Activated CD8-positive, alpha-beta T cell treated with anti-CD3 and anti-CD28 coated beads for 36 hours (primary cell): ENCODE data around the gene FOXP3. TPM values are rescaled to one million over a fixed set of nuclear protein-coding genes. Genes with fewer than 3 reads are reported as not detected.

Experiments
- ATAC-seq: fragments of 200-7000 bp; cut with Tn5 transposase; one replicate; pipeline ENCODE4 v1.10.0; 2021; ENCODE audit warnings: mild to moderate bottlenecking, moderate library complexity
- CTCF ChIA-PET: fragments of 350-600 bp; sonication (Branson Sonifier 250); formaldehyde crosslinking; loops from one replicate; lab custom pipeline; 2021; ENCODE audit warnings: antibody characterized with exemption; lab: Charles Lee
- POLR2A ChIA-PET: fragments of 350-600 bp; sonication (Branson Sonifier 250); formaldehyde crosslinking; loops from one replicate; lab custom pipeline; 2021; ENCODE audit warnings: antibody characterized with exemption; lab: Charles Lee
- DNase-seq: peaks from one replicate; pipeline ENCODE4 v3.0.0-alpha.2; 2020
- H3K27ac Mint-ChIP-seq: one replicate; pipeline ENCODE4 v1.8.0; 2021; ENCODE audit warnings: mild to moderate bottlenecking, mixed read lengths
- H3K27me3 Mint-ChIP-seq: one replicate; pipeline ENCODE4 v1.8.0; 2021; ENCODE audit warnings: mixed read lengths
- H3K36me3 Mint-ChIP-seq: one replicate; pipeline ENCODE4 v1.8.0; 2021; ENCODE audit warnings: low read depth, mixed read lengths
- H3K4me1 Mint-ChIP-seq: one replicate; pipeline ENCODE4 v1.8.0; 2021; ENCODE audit warnings: low read depth, mixed read lengths
- H3K4me3 Mint-ChIP-seq: one replicate; pipeline ENCODE4 v1.8.0; 2021; ENCODE audit warnings: mild to moderate bottlenecking, moderate library complexity, mixed read lengths
- H3K9me3 Mint-ChIP-seq: one replicate; pipeline ENCODE4 v1.8.0; 2021; ENCODE audit warnings: mixed read lengths
- CTCF ChIP-seq: fragments of 200-600 bp; IDR thresholded peaks from one replicate; pipeline ENCODE4 v1.8.0; 2022; ENCODE audit warnings: antibody characterized with exemption, mild to moderate bottlenecking
- intact Hi-C: fragments of 100-400 bp; cut with micrococcal nuclease; formaldehyde crosslinking; loops from one replicate; pipeline ENCODE4 v1.10.0; 2022
- total RNA-seq, 2 experiments: library from RNA; stranded (reverse); gene quantifications; one replicate each; pipeline ENCODE4 v1.2.3, GENCODE V29; 2021

Gene FOXP3
- total RNA-seq, 2 experiments from 2014 or later: 22.3 to 23.5 TPM

GRCh38 chrX:49247346-49247745 is 17.2 kb downstream of the FOXP3 start:
- Mint-ChIP-seq H3K27me3 (no peaks in the 10 kb centered on the region), H3K9me3 (no peaks in the 10 kb centered on the region), H3K36me3 (peaks cover 29% of the 10 kb centered on the region), H3K4me1 (peaks cover 9% of the 10 kb centered on the region), H3K4me3 (no peak overlapping the region), H3K27ac (no peak overlapping the region)
- ChIA-PET POLR2A (interaction anchor here (1.1 to 1.4 kb wide), 2 partner anchors 9 to 13 kb away, joined by 4 to 5 read pairs; no protein-coding TSS in a partner anchor), CTCF (no interaction called here)
- TF ChIP-seq CTCF: no peak
- ATAC-seq (no peak), DNase-seq (no peak)
- intact Hi-C loops: no loop called here

GRCh38 chrX:49246541-49246940 is 18.0 kb downstream of the FOXP3 start:
- peaks cover 24% of the 10 kb centered on the region for H3K36me3 Mint-ChIP-seq
- peak overlapping the region; percentile 38 for H3K27ac Mint-ChIP-seq
- H3K4me3 Mint-ChIP-seq: no peak overlapping the region
- ATAC-seq: no peak
- peaks cover 9% of the 10 kb centered on the region for H3K4me1 Mint-ChIP-seq
- no peak for DNase-seq
- no peak for TF ChIP-seq CTCF
- POLR2A ChIA-PET: no interaction called here
- intact Hi-C loops: no loop called here
- H3K9me3 Mint-ChIP-seq: no peaks in the 10 kb centered on the region
- H3K27me3 Mint-ChIP-seq: no peaks in the 10 kb centered on the region
- CTCF ChIA-PET: no interaction called here

GRCh38 chrX:49244207-49244606 is 20.3 kb downstream of the FOXP3 start:
- Mint-ChIP-seq H3K36me3 (peaks cover 24% of the 10 kb centered on the region), H3K9me3 (no peaks in the 10 kb centered on the region), H3K27me3 (no peaks in the 10 kb centered on the region), H3K4me3 (no peak overlapping the region), H3K27ac (no peak overlapping the region), H3K4me1 (peaks cover 12% of the 10 kb centered on the region)
- ATAC-seq: no peak
- no peak for DNase-seq
- TF ChIP-seq CTCF: no peak
- POLR2A ChIA-PET: interaction anchor here (1.3 kb wide), 1 partner anchor 11 kb away, joined by 3 read pairs; no protein-coding TSS in a partner anchor
- intact Hi-C loops: no loop called here
- CTCF ChIA-PET: no interaction called here

GRCh38 chrX:49243166-49243565 is 21.3 kb downstream of the FOXP3 start:
- no peaks in the 10 kb centered on the region for H3K27me3 Mint-ChIP-seq
- intact Hi-C loops: no loop called here

More at GRCh38 chrX:49243166-49243565, 21.3 kb downstream of the FOXP3 start:
- Mint-ChIP-seq H3K4me3 (no peak overlapping the region), H3K4me1 (peaks cover 12% of the 10 kb centered on the region), H3K36me3 (peaks cover 21% of the 10 kb centered on the region), H3K27ac (no peak overlapping the region), H3K9me3 (no peaks in the 10 kb centered on the region)
- CTCF ChIA-PET: no interaction called here
- TF ChIP-seq CTCF: no peak
- ATAC-seq (no peak), DNase-seq (no peak)
- POLR2A ChIA-PET: interaction anchor here (1.3 kb wide), 1 partner anchor 12 kb away, joined by 3 read pairs; no protein-coding TSS in a partner anchor
